ENCODE measurements around the gene IGF2R. TPM values are rescaled to one million over a fixed set of nuclear protein-coding genes. Genes with fewer than 3 reads are reported as not detected.

The IGF2R gene
- total RNA-seq, 1 experiment from 2014 or later, result 92.2 TPM

DNA sequence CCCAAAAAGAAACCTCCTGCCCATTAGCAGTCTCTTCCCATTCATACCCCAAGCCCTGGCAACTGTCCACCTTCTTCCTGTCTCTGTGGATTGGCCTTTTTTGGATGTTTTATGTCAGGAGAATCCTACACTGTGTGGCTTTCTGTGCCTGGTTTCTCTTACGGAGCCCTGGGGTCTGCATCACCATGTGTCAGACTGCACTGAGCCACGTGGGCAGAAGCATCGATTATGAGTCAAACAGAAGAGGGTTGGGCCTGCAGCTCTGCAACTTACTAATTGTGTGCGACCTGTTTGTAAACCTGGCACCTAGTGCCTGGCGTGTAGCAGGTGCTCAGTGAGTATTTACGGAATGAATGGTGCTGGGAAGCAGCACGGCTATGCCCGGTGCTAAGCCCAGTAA is 62.6 kb downstream of the IGF2R start:
- DNase-seq, result no peak
- TF ChIP-seq, protein P1, sequence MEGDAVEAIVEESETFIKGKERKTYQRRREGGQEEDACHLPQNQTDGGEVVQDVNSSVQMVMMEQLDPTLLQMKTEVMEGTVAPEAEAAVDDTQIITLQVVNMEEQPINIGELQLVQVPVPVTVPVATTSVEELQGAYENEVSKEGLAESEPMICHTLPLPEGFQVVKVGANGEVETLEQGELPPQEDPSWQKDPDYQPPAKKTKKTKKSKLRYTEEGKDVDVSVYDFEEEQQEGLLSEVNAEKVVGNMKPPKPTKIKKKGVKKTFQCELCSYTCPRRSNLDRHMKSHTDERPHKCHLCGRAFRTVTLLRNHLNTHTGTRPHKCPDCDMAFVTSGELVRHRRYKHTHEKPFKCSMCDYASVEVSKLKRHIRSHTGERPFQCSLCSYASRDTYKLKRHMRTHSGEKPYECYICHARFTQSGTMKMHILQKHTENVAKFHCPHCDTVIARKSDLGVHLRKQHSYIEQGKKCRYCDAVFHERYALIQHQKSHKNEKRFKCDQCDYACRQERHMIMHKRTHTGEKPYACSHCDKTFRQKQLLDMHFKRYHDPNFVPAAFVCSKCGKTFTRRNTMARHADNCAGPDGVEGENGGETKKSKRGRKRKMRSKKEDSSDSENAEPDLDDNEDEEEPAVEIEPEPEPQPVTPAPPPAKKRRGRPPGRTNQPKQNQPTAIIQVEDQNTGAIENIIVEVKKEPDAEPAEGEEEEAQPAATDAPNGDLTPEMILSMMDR (IDR thresholded peaks at IDR 0.05; ENCODE audit: insufficient read depth in 1 of 2, low read depth in 1 of 2, low read length in 1 of 2, severe bottlenecking in 1 of 2, unreplicated experiment in 1 of 2), result no peak
- no peaks in the 10 kb centered on the region for H3K4me1 ChIP-seq
- H3K9me3 ChIP-seq, result no peaks in the 10 kb centered on the region
- Mint-ChIP-seq H3K27me3 (ENCODE audit: insufficient read depth, unreplicated experiment) (no peaks in the 10 kb centered on the region), H3K4me1 (ENCODE audit: low read depth, unreplicated experiment) (peaks cover 10% of the 10 kb centered on the region), H3K4me3 (ENCODE audit: unreplicated experiment) (no peak overlapping the region), H3K9me3 (ENCODE audit: unreplicated experiment) (no peaks in the 10 kb centered on the region), H3K36me3 (ENCODE audit: insufficient read depth, unreplicated experiment) (peaks cover 76% of the 10 kb centered on the region), H3K27ac (ENCODE audit: unreplicated experiment) (no peak overlapping the region)
- ChIA-PET POLR2A (no interaction called here), CTCF (no interaction called here)
- intact Hi-C loops (cut with micrococcal nuclease; ENCODE audit: unreplicated experiment), result no loop called here
- BruUV-seq (replicated peaks), result no TSS peak
- H3K4me3 ChIP-seq (ENCODE audit: low read depth, low read length), result no peak overlapping the region
- no peaks in the 10 kb centered on the region for H3K27me3 ChIP-seq (replicated peaks; ENCODE audit: control insufficient read depth, insufficient read depth, low read length)
- peaks cover 1% of the 10 kb centered on the region for H3K36me3 ChIP-seq (ENCODE audit: control insufficient read depth, insufficient read depth, low read length)

DNA sequence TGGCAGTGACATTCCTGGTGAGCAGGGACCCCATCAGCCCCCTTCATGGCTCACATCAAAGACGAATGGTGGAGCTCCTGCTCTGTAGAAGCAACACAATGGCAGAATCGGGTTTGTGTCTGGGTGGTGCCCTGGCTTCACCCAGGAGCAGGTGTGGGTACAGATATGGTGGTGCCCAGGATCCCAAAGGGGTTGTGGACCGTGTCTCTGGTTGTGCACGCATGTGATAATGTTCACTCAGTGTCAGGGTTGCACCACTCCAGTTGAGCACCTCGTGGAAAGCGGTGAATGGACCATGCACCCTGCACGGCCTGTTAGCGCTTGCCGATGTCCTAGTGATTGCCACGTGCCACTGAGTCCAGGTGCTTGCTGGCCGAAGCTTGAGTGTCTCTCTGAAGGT is 63.0 kb downstream of the IGF2R start:
- ChIA-PET CTCF (no interaction called here), POLR2A (no interaction called here)
- Histone ChIP-seq H3K27me3 (replicated peaks; ENCODE audit: control insufficient read depth, insufficient read depth, low read length) (no peaks in the 10 kb centered on the region), H3K36me3 (ENCODE audit: control insufficient read depth, insufficient read depth, low read length) (peaks cover 1% of the 10 kb centered on the region), H3K4me3 (ENCODE audit: low read depth, low read length) (no peak overlapping the region), H3K9me3 (no peaks in the 10 kb centered on the region), H3K4me1 (no peaks in the 10 kb centered on the region)
- Mint-ChIP-seq H3K4me1 (ENCODE audit: low read depth, unreplicated experiment) (peaks cover 10% of the 10 kb centered on the region), H3K27ac (ENCODE audit: unreplicated experiment) (no peak overlapping the region), H3K36me3 (ENCODE audit: insufficient read depth, unreplicated experiment) (peaks cover 80% of the 10 kb centered on the region), H3K27me3 (ENCODE audit: insufficient read depth, unreplicated experiment) (no peaks in the 10 kb centered on the region), H3K9me3 (ENCODE audit: unreplicated experiment) (no peaks in the 10 kb centered on the region), H3K4me3 (ENCODE audit: unreplicated experiment) (no peak overlapping the region)
- intact Hi-C loops (cut with micrococcal nuclease; ENCODE audit: unreplicated experiment), result no loop called here
- no peak for DNase-seq
- TF ChIP-seq, protein P1 (IDR thresholded peaks at IDR 0.05; ENCODE audit: insufficient read depth in 1 of 2, low read depth in 1 of 2, low read length in 1 of 2, severe bottlenecking in 1 of 2, unreplicated experiment in 1 of 2), result no peak
- BruUV-seq (replicated peaks), result no TSS peak

DNA sequence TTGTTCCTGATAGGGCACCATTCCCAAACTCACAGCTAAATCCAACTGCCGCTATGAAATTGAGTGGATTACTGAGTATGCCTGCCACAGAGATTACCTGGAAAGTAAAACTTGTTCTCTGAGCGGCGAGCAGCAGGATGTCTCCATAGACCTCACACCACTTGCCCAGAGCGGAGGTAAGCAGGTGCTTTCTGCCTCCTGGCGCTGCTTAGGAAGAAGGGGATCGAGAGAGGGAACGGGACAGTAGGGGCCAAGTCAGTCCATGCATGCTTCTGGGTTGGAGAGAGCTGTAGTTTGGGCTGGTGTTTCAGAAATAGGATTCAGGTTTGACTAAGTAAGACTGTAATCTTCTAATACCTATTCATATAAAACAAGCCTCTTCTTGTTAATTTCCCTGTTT is 63.7 kb downstream of the IGF2R start:
- no peaks in the 10 kb centered on the region for H3K27me3 Mint-ChIP-seq (ENCODE audit: insufficient read depth, unreplicated experiment)
- no peaks in the 10 kb centered on the region for H3K9me3 Mint-ChIP-seq (ENCODE audit: unreplicated experiment)
- H3K4me3 ChIP-seq (ENCODE audit: low read depth, low read length), result no peak overlapping the region
- no peaks in the 10 kb centered on the region for H3K4me1 ChIP-seq
- no TSS peak for BruUV-seq (replicated peaks)
- no peak for DNase-seq
- POLR2A ChIA-PET, result no interaction called here
- intact Hi-C loops (cut with micrococcal nuclease; ENCODE audit: unreplicated experiment), result no loop called here
- no peaks in the 10 kb centered on the region for H3K27me3 ChIP-seq (replicated peaks; ENCODE audit: control insufficient read depth, insufficient read depth, low read length)
- H3K27ac Mint-ChIP-seq (ENCODE audit: unreplicated experiment), result no peak overlapping the region
- TF ChIP-seq, protein P1 (IDR thresholded peaks at IDR 0.05; ENCODE audit: insufficient read depth in 1 of 2, low read depth in 1 of 2, low read length in 1 of 2, severe bottlenecking in 1 of 2, unreplicated experiment in 1 of 2), result no peak
- H3K4me1 Mint-ChIP-seq (ENCODE audit: low read depth, unreplicated experiment), result peaks cover 10% of the 10 kb centered on the region
- H3K36me3 Mint-ChIP-seq (ENCODE audit: insufficient read depth, unreplicated experiment), result peaks cover 75% of the 10 kb centered on the region
- peaks cover 1% of the 10 kb centered on the region; the same call in 1 of the 2 replicates for H3K36me3 ChIP-seq (ENCODE audit: control insufficient read depth, insufficient read depth, low read length)
- no peaks in the 10 kb centered on the region for H3K9me3 ChIP-seq
- CTCF ChIA-PET, result no interaction called here
- no peak overlapping the region for H3K4me3 Mint-ChIP-seq (ENCODE audit: unreplicated experiment)
